MM.1S (cell line): ENCODE measurements around the gene ZPR1.

Experiments used
- DNase-seq: peaks from one replicate; pipeline ENCODE4 v3.0.0-alpha.2; 2015
- H2AFZ ChIP-seq: fragments of 300-600 bp; sonication (generic); 2 replicates; pipeline ENCODE4 v1.6.0; 2016; ENCODE audit warnings: antibody characterized with exemption, low read length
- H3F3A ChIP-seq: fragments of 300-600 bp; sonication (generic); 2 replicates; pipeline ENCODE4 v1.6.1; 2016; ENCODE audit warnings: mild to moderate bottlenecking, antibody characterized with exemption, low read length, moderate library complexity, mixed read lengths; ENCODE audit not compliant: insufficient read depth
- H3K27ac ChIP-seq: fragments of 300-600 bp; sonication (generic); 2 replicates; pipeline ENCODE4 v1.5.1; 2016; ENCODE audit warnings: mild to moderate bottlenecking, low read length
- H3K27me3 ChIP-seq: fragments of 300-600 bp; sonication (generic); replicated peaks from 2 replicates; pipeline ENCODE4 v1.6.0; 2016; ENCODE audit warnings: low read length; ENCODE audit not compliant: insufficient read depth
- H3K36me3 ChIP-seq: fragments of 300-600 bp; sonication (generic); replicated peaks from 2 replicates; pipeline ENCODE4 v1.6.1; 2016; ENCODE audit warnings: mild to moderate bottlenecking, low read length, mixed read lengths; ENCODE audit not compliant: insufficient read depth
- H3K4me1 ChIP-seq: fragments of 300-600 bp; sonication (generic); 2 replicates; pipeline ENCODE4 v1.6.1; 2016; ENCODE audit warnings: low read length, mixed read lengths
- H3K4me2 ChIP-seq: fragments of 300-600 bp; sonication (generic); 2 replicates; pipeline ENCODE4 v1.6.0; 2016; ENCODE audit warnings: low read depth, low read length
- H3K4me3 ChIP-seq: fragments of 300-600 bp; sonication (generic); 2 replicates; pipeline ENCODE4 v1.5.1; 2016; ENCODE audit warnings: low read length, mixed read lengths
- H3K79me2 ChIP-seq: fragments of 300-600 bp; sonication (generic); 2 replicates; pipeline ENCODE4 v1.6.1; 2016; ENCODE audit warnings: mixed run types, low read length, mixed read lengths
- H3K9ac ChIP-seq: fragments of 300-600 bp; sonication (generic); 2 replicates; pipeline ENCODE4 v1.6.1; 2016; ENCODE audit warnings: low read length, mixed read lengths
- H3K9me2 ChIP-seq: fragments of 300-600 bp; sonication (generic); replicated peaks from 2 replicates; pipeline ENCODE4 v1.6.1; 2016; ENCODE audit warnings: mild to moderate bottlenecking, low read length, mixed read lengths; ENCODE audit not compliant: insufficient read depth
- H3K9me3 ChIP-seq: fragments of 300-600 bp; sonication (generic); replicated peaks from 2 replicates; pipeline ENCODE4 v1.6.1; 2016; ENCODE audit warnings: mild to moderate bottlenecking, low read length, mixed read lengths; ENCODE audit not compliant: insufficient read depth
- H4K20me1 ChIP-seq: fragments of 300-600 bp; sonication (generic); 2 replicates; pipeline ENCODE4 v1.6.1; 2016; ENCODE audit warnings: mild to moderate bottlenecking, low read length, moderate library complexity, mixed read lengths; ENCODE audit not compliant: insufficient read depth
- CTCF ChIP-seq: fragments of 300-600 bp; sonication (generic); IDR thresholded peaks from 2 replicates; pipeline ENCODE4 v1.5.1; 2016; ENCODE audit warnings: antibody characterized with exemption, low read length, mixed read lengths
- EZH2 ChIP-seq: fragments of 300-600 bp; sonication (generic); optimal IDR thresholded peaks from 2 replicates; pipeline ENCODE3; 2017; ENCODE audit warnings: low read depth, mild to moderate bottlenecking, antibody characterized with exemption, low read length, mixed read lengths
- EZH2phosphoT487 ChIP-seq: fragments of 300-600 bp; sonication (generic); IDR thresholded peaks from 2 replicates; pipeline ENCODE4 v1.6.1; 2018; ENCODE audit warnings: antibody characterized with exemption, low read length

ZPR1 gene

DNA sequence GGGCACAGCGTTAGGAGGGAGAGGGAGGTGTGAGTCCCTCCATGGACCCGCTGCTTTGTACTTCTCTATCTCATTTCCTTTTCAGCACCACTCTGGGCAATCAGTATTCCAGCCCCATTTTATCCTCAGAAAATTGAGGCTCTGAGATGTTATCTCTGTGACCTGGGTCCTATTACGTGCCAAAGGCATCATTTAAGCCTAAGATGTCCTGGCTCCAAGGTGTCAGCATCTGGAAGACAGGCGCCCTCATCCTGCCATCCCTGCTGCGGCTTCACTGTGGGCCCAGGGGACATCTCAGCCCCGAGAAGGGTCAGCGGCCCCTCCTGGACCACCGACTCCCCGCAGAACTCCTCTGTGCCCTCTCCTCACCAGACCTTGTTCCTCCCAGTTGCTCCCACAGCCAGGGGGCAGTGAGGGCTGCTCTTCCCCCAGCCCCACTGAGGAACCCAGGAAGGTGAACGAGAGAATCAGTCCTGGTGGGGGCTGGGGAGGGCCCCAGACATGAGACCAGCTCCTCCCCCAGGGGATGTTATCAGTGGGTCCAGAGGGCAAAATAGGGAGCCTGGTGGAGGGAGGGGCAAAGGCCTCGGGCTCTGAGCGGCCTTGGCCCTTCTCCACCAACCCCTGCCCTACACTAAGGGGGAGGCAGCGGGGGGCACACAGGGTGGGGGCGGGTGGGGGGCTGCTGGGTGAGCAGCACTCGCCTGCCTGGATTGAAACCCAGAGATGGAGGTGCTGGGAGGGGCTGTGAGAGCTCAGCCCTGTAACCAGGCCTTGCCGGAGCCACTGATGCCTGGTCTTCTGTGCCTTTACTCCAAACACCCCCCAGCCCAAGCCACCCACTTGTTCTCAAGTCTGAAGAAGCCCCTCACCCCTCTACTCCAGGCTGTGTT, 41.1 kb upstream of the ZPR1 start:
- no peaks in the 10 kb centered on the region for H3K27me3 ChIP-seq
- H3K4me1 ChIP-seq = no peaks in the 10 kb centered on the region
- H3K9me3 ChIP-seq = no peaks in the 10 kb centered on the region
- no peak overlapping the region for H3K4me2 ChIP-seq
- H3K9me2 ChIP-seq = no peaks in the 10 kb centered on the region
- H3K4me3 ChIP-seq = no peak overlapping the region
- no peak for TF ChIP-seq EZH2phosphoT487
- no peak for TF ChIP-seq EZH2
- TF ChIP-seq CTCF = no peak
- H3K79me2 ChIP-seq = no peaks in the 10 kb centered on the region
- no peak overlapping the region for H3K9ac ChIP-seq
- no peaks in the 10 kb centered on the region for H3F3A ChIP-seq
- H3K27ac ChIP-seq = no peak overlapping the region
- DNase-seq = no peak
- H4K20me1 ChIP-seq = no peaks in the 10 kb centered on the region
- no peaks in the 10 kb centered on the region for H3K36me3 ChIP-seq
- H2AFZ ChIP-seq = no peak overlapping the region

DNA sequence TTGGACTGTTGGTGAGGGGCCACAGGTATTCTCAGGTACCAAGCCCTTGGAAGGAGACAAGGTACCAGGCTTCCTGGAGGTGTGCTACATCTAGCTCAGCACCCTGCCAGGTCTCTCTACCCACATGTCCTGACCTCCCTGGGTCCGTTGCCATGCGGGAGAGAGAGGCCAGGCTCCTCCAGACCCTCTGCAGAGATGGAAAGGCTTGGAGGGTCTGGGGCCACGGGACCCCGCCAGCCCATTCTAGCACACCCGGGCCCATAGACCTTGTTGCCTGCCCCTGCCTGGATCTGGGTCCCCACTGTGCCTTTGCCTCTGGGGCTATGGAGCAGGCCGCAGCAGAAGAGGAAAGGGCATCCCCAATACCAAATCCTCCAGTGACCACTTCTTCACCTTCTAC, 39.6 kb upstream of the ZPR1 start:
- Histone ChIP-seq H3K4me2 (no peak overlapping the region), H2AFZ (no peak overlapping the region), H3K36me3 (no peaks in the 10 kb centered on the region), H3K9me3 (no peaks in the 10 kb centered on the region), H3K4me1 (no peaks in the 10 kb centered on the region), H3K27me3 (no peaks in the 10 kb centered on the region), H4K20me1 (no peaks in the 10 kb centered on the region), H3K27ac (no peak overlapping the region), H3F3A (no peaks in the 10 kb centered on the region), H3K4me3 (no peak overlapping the region), H3K9me2 (no peaks in the 10 kb centered on the region), H3K79me2 (no peaks in the 10 kb centered on the region), H3K9ac (no peak overlapping the region)
- TF ChIP-seq CTCF = no peak
- TF ChIP-seq EZH2 = no peak
- TF ChIP-seq EZH2phosphoT487 = no peak
- no peak for DNase-seq

DNA sequence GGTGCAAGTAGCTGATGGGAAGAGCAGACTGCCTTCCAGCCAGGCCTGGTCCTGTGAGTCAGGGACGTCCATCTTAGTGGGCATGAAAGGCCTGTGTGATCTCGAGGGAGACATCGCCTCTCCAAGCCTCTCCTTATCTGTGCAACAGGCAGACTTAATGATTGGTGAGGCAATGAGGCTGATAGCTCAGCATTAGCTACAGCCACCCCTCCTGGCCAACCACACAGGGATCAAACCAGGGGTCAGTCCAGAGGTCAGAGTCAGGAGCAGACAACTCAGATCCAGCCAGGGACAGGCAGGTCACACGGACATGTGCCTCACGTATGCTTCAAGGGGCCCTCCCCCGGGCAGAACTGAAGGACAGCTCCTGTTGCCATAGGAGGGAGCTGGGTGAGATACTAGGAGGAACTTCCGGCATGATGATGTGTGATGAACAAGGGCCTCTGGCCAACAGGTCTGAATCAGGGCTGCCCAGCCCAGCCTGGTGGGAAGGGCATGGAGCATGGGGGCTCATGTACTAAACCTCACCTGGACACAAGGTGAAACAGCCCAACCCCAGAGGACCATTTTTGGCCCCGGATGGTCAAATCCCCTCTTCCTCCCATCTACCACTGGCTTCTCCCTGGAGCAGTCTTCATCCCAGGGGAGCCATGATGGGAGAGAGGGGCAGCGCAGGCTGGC, 39.1 kb upstream of the ZPR1 start:
- no peak for DNase-seq
- no peaks in the 10 kb centered on the region for H3K79me2 ChIP-seq
- H3K4me3 ChIP-seq = no peak overlapping the region

More for the DNA sequence above, 39.1 kb upstream of the ZPR1 start:
- no peaks in the 10 kb centered on the region for H3K9me3 ChIP-seq
- H3F3A ChIP-seq = no peaks in the 10 kb centered on the region
- no peaks in the 10 kb centered on the region for H4K20me1 ChIP-seq
- no peak overlapping the region for H3K4me2 ChIP-seq
- H3K9ac ChIP-seq = no peak overlapping the region
- H3K4me1 ChIP-seq = no peaks in the 10 kb centered on the region
- H3K27me3 ChIP-seq = no peaks in the 10 kb centered on the region
- no peaks in the 10 kb centered on the region for H3K9me2 ChIP-seq
- no peaks in the 10 kb centered on the region for H3K36me3 ChIP-seq
- no peak for TF ChIP-seq EZH2
- no peak for TF ChIP-seq CTCF
- TF ChIP-seq EZH2phosphoT487 = no peak
- no peak overlapping the region for H3K27ac ChIP-seq
- H2AFZ ChIP-seq = no peak overlapping the region
